Measurements from ENCODE around the gene MKNK1. TPM values are rescaled to one million over a fixed set of nuclear protein-coding genes. Genes with fewer than 3 reads are reported as not detected.
A peak's percentile ranks its signal among the peaks of the same experiment; 100 is the strongest.

MKNK1 gene
- total and polyA plus RNA-seq, 2 experiments from 2014 or later: 18.6 to 23.7 TPM

- TF ChIP-seq CTCF (IDR thresholded peaks at IDR 0.05; ENCODE audit: low read depth, low read length): peak; percentile 24
- H3K27me3 ChIP-seq: peaks cover 77% of the 10 kb centered on the region
- no peaks in the 10 kb centered on the region for H3K4me1 ChIP-seq (ENCODE audit: low read depth)
- H3K27ac ChIP-seq: no peak overlapping the region
- DNase-seq (ENCODE audit: low read depth in 1 of 2, low spot score in 1 of 2): peak in 1 of 2 donors; percentile 28
- no peaks in the 10 kb centered on the region for H3K9me3 ChIP-seq (ENCODE audit: low read depth)
- H3K36me3 ChIP-seq: no peaks in the 10 kb centered on the region
- no peak overlapping the region for H3K4me3 ChIP-seq
Observed at GRCh38 chr1:46530791-46531409, 73.2 kb downstream of the MKNK1 start.

DNA sequence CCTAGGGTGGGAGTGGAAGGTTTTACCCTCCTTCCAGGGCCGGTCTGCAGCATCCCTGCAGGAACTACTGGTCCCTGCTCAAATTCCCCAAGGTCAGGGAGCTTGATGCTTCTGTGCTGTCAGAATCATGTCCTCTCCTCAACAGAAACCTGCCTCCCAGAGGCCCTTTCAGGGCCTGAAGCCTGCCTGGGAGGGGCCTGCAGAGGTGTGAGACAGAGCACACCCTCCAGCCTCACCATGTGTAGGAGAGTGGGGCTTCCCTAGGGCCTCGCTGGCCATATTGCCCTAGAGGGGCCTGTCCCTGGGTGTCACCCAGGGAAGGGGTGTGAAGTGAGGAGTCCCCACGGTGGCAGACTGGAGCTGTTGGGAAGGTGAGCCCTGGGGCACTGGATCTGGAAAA lies 73.8 kb downstream of the MKNK1 start:
- H3K36me3 ChIP-seq: no peaks in the 10 kb centered on the region
- H3K27ac ChIP-seq: no peak overlapping the region
- no peaks in the 10 kb centered on the region for H3K9me3 ChIP-seq (ENCODE audit: low read depth)
- no peaks in the 10 kb centered on the region for H3K4me1 ChIP-seq (ENCODE audit: low read depth)
- no peak for TF ChIP-seq CTCF (IDR thresholded peaks at IDR 0.05; ENCODE audit: low read depth, low read length)
- H3K4me3 ChIP-seq: no peak overlapping the region
- peaks cover 83% of the 10 kb centered on the region for H3K27me3 ChIP-seq
- DNase-seq (ENCODE audit: low read depth in 1 of 2, low spot score in 1 of 2): no peak

GRCh38 chr1:46529031-46529630 lies 74.9 kb downstream of the MKNK1 start:
- H3K27ac ChIP-seq: no peak overlapping the region
- no peak for DNase-seq (ENCODE audit: low read depth in 1 of 2, low spot score in 1 of 2)
- H3K4me3 ChIP-seq: no peak overlapping the region
- H3K36me3 ChIP-seq: no peaks in the 10 kb centered on the region
- no peaks in the 10 kb centered on the region for H3K4me1 ChIP-seq (ENCODE audit: low read depth)
- no peaks in the 10 kb centered on the region for H3K9me3 ChIP-seq (ENCODE audit: low read depth)
- TF ChIP-seq CTCF (IDR thresholded peaks at IDR 0.05; ENCODE audit: low read depth, low read length): no peak
- peaks cover 85% of the 10 kb centered on the region for H3K27me3 ChIP-seq

- H3K4me3 ChIP-seq: no peak overlapping the region
- H3K4me1 ChIP-seq (ENCODE audit: low read depth): no peaks in the 10 kb centered on the region
- peak; percentile 25 for TF ChIP-seq CTCF (IDR thresholded peaks at IDR 0.05; ENCODE audit: low read depth, low read length)
- no peaks in the 10 kb centered on the region for H3K36me3 ChIP-seq
- DNase-seq (ENCODE audit: low read depth in 1 of 2, low spot score in 1 of 2): peak; percentile 26 to 51
- no peaks in the 10 kb centered on the region for H3K9me3 ChIP-seq (ENCODE audit: low read depth)
- H3K27me3 ChIP-seq: peaks cover 81% of the 10 kb centered on the region
- H3K27ac ChIP-seq: no peak overlapping the region
Observed at GRCh38 chr1:46528297-46528955, 75.6 kb downstream of the MKNK1 start.

GRCh38 chr1:46527474-46528296 lies 76.4 kb downstream of the MKNK1 start:
- H3K36me3 ChIP-seq: no peaks in the 10 kb centered on the region
- peaks cover 74% of the 10 kb centered on the region for H3K27me3 ChIP-seq
- no peak overlapping the region for H3K4me3 ChIP-seq
- H3K27ac ChIP-seq: no peak overlapping the region
- peak; percentile 88 for TF ChIP-seq CTCF (IDR thresholded peaks at IDR 0.05; ENCODE audit: low read depth, low read length)
- no peaks in the 10 kb centered on the region for H3K9me3 ChIP-seq (ENCODE audit: low read depth)
- peak; percentile 81 to 82 for DNase-seq (ENCODE audit: low read depth in 1 of 2, low spot score in 1 of 2)
- H3K4me1 ChIP-seq (ENCODE audit: low read depth): no peaks in the 10 kb centered on the region

Measured in cardiac muscle cell (in vitro differentiated cells and primary cell).